Epithelial cell of proximal tubule (primary cell): Measurements from ENCODE around the gene PTPRJ. TPM values are rescaled to one million over a fixed set of nuclear protein-coding genes. Genes with fewer than 3 reads are reported as not detected.

ENCODE experiments used
- DNase-seq: peaks from one replicate; pipeline ENCODE4 v3.0.0-alpha.2; 2011; ENCODE audit warnings: low read depth
- H3K4me3 ChIP-seq: 2 replicates; pipeline ENCODE4 v1.5.1; 2011; ENCODE audit warnings: low read depth, mild to moderate bottlenecking, low read length
- total RNA-seq: library from RNA; depleted of rRNA; stranded (reverse); fragments of >200 nt; gene quantifications from 2 replicates; pipeline ENCODE4 v1.2.3, GENCODE V29; 2015
- TF ChIP-seq, protein P1 (sequence below): conservative IDR thresholded peaks from 2 replicates; pipeline ENCODE4 v1.5.1; 2012; ENCODE audit warnings: low read depth, mild to moderate bottlenecking, low read length

PTPRJ gene
- total RNA-seq, 1 donor from 2014 or later, result 43.9 TPM

DNA sequence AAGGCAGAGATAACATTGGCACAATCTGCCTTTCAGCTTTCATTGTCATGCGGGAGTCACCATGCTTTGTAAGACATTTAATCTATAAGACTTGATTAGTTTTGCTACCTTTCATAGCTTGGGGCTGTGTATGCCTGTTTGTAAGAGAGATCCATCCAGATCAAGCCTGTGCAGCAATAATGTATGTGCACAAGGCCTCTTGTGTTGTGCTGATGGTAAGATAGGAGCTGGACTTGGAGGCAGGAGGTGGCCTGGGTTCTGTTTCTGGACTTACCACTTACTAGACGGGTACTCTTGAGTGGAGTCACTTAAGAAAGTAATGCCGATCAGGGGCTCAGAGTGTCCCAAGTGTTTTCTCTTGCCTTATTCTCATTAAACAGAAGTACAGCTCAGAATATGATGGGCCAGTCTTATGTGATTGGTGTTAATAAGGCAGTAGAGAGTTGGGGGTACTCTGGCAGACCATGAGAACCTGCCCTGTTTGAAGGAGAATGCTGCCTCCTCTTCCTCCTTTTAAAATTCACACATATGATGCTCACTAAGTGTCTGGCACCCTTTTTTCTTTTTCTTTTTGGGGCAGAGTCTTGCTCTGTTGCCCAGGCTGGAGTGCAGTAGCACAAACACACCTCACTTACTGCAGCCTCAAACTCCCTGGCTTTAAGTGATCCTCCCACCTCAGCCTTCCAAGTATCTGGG is 30.9 kb downstream of the PTPRJ start:
- TF ChIP-seq, protein P1, sequence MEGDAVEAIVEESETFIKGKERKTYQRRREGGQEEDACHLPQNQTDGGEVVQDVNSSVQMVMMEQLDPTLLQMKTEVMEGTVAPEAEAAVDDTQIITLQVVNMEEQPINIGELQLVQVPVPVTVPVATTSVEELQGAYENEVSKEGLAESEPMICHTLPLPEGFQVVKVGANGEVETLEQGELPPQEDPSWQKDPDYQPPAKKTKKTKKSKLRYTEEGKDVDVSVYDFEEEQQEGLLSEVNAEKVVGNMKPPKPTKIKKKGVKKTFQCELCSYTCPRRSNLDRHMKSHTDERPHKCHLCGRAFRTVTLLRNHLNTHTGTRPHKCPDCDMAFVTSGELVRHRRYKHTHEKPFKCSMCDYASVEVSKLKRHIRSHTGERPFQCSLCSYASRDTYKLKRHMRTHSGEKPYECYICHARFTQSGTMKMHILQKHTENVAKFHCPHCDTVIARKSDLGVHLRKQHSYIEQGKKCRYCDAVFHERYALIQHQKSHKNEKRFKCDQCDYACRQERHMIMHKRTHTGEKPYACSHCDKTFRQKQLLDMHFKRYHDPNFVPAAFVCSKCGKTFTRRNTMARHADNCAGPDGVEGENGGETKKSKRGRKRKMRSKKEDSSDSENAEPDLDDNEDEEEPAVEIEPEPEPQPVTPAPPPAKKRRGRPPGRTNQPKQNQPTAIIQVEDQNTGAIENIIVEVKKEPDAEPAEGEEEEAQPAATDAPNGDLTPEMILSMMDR, result no peak
- H3K4me3 ChIP-seq, result no peak overlapping the region
- DNase-seq, result no peak

DNA sequence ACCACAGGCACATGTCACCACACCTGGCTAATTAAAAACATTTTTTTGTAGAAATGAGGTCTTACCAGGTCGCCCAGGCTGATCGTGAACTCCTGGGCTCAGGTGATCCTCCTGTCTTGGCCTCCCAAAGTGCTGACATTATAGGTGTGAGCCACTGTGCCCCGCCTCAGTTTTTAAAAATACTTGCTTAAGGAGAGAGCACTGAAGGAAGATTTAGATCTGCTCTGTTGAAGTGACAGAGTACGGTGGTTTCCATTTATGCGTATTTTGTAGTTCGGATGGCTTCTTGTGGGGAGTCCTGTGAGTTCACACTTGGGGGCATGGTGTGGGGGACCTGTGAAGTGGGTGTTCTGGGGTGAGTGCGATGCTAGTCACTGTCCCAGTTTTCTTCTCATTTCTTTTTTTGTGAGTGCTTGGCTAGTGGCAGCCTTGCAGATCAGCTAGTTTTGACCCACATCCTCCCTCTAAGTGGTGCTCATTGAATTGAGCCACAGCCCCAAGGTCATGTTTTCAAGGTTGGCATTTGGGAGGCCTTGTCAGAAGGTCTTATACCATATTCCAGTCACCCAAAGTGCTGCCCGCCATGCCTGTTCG is 31.5 kb downstream of the PTPRJ start:
- no peak for DNase-seq
- TF ChIP-seq, protein P1, result no peak
- no peak overlapping the region for H3K4me3 ChIP-seq

DNA sequence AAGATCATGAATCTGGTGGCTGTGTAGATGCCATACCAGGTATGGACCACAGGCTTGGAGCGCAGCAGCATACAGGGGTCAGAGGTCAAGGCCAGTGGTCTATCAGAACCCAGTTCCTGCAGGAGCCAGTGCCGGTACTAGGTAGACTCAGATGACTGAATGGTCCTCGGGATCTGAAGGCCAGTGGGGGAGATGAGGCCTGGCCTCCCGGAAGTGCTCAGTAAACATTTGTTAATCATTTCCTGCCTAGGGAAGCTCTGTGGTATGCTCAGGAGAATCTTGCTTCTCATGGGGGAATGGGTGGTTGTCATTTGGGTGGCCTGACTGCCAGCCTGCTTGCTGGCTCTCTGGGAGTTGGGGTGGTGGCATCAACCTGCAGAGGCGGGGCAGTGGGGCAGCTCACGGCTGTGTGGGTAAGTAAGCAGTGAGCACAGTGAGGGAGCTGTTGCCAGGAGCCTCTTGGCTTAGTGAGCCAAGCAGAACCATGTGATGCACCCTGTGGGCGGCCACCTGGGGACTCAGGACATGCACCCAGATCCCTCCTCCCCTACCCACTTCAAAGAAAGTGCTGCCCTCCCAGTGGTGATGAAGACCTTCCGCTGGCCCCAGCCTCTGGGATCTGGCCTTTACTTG is 33.0 kb downstream of the PTPRJ start:
- DNase-seq, result no peak
- TF ChIP-seq, protein P1, result no peak
- no peak overlapping the region for H3K4me3 ChIP-seq

DNA sequence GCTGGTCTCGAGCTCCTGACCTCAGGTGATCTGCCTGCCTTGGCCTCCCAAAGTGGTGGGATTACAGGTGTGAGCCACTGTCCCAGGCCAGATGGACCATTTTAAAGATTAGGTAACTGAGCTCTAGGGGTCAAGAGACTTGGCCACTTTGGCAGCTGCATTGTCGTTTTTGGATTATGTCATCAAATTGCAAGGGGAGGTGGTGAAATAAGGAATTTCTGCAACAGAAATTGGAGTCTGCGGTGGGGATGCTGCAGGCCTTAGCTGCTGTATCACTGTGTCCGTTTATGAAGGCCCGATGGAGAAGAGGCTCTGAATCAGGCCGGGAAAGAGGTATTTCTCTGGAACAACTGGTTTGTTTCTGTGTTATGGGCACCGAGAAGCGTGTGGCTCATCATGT is 34.6 kb downstream of the PTPRJ start:
- DNase-seq, result no peak
- TF ChIP-seq, protein P1, result no peak
- H3K4me3 ChIP-seq, result no peak overlapping the region

DNA sequence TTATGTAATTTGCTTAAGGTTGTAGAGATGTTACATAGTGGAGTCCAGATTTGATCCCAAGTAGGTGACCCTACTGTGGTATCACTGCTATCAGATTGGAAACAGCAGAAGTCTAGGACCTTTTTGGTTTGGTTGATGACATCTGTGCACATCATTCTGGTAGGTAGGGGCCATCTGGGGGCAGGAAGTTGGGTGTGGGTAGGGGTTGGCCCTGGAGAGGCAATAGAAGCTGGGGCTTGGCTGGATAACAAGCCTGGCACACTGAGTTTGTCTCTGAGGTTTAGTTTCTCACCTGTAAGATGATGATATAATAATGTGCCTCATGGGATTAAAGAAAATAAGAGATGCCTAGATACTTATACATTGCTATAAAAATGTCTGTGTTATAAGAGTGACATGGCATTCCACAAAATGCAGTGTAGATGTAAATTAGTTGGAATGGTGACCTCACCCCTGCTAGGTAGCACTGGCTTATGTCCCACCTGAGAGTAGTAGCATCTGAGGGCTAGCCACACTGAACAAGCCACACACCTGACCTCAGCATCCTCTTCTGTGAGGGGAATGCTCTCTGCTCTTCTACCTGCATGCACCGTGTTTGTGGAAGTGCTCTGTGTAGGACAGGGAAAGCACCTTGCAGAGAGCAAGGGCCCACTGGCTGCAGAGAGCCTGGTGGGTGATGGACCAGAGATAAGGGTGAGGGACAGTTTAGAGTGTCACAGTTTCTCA is 36.9 kb downstream of the PTPRJ start:
- no peak for DNase-seq
- H3K4me3 ChIP-seq, result no peak overlapping the region
- TF ChIP-seq, protein P1, result no peak

DNA sequence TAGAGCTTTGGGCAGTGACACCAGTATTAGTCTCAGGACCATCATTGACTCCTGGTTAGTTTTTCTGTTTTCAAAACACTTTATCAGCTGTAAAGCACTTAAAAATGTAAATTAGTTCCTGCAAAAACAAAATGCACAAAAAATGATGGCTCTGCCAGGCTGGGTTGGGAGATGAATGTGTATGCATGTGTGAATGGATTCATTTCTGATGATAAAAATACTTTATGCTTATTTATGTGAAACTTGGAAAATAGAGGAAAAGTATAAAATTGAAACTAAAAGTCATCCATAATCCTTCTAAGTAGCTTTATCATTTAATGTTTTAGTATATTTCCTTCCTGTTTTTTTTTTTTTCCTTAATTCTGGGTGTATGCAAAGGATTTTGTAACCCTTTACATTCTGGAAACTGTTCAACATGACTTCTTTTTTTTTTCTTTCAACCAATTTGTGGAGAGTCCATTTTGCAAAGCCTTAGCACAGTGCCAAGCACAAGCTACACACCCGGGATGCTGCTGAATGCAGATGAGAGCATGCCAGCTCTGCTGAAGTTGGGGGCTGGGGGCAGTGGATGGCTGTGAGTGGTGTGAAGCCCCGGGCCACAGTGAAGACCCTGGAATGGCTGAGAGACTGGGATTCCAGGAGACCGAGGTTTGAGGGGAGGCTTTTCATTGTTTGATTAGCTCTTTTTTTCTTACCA is 37.6 kb downstream of the PTPRJ start:
- TF ChIP-seq, protein P1, result no peak
- H3K4me3 ChIP-seq, result no peak overlapping the region
- DNase-seq, result no peak
